HG03378 (cell line): Measurements from ENCODE around the gene ELP4.

Experiments used
- ATAC-seq: cut with Tn5 transposase; IDR thresholded peaks from one replicate; pipeline ENCODE4 v1.9.1; 2021; ENCODE audit warnings: mild to moderate bottlenecking, moderate library complexity; ENCODE audit not compliant: unreplicated experiment

Gene ELP4

DNA sequence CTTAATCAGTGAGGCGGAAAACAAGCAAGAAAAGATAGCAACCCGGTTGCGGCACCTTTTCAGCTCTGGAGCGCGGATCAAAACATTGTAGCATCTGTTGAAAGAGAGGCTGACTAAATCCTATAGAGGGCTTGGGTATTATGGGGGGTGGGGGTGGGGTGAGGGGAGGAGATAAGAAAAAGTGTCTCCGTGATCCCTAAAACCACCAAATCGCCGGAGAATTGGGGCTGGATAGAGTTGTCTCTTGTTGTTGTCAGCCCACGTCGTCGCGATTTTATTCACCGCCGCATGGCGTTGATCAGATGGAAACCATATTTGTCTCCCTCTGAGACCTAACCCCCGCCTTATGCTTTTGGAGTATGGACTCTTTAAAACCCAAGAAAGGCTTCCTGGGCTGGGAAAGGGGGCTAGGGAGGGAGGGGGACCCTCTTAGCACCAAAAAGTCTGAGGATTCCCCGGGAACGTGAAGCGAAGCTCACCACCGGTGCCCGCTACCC lies 288.5 kb downstream of the ELP4 start:
- no peak for ATAC-seq

DNA sequence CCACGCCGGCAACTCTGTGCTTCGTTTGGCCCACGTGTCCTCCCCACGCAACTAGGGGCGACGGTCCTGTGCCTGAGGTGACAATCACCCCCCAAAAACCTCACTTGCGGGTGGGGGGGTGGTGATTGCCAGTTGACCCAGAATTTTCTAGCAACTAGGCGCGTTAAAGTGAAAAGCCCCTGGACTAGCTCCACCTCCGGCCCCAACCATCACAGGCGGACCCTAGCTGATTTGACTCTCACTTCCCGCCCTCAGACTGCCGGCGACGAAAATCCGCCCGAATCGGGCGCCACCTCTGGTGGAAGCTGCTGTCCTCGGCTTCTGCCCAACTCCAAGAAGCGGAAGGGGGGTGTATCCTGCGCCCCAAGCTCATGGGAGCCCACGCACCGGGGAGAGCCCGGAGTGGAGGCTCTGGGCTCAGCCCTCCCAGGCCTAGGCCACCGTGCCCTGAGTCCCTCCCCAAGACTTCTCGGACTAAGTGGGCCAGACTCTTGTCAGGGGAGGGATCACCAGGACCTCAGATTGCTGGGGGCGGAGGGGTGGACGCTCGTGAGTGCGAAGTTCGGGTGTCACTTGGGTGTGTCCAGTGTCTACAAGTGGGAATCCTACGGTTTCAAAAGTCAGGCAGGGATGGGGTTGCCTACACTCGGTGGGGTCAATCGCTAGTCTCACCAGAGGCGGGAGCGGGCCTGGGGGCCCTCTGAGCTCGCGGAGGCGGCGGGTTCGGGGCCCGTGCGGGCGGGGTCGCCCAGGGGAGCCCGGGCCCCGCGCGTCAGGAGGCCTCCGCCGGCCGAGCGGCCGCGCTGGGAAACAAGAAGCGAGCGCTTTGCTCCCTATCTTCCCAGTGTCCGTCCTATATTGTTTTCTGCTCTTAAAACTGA lies 289.2 kb downstream of the ELP4 start:
- ATAC-seq: no peak

DNA sequence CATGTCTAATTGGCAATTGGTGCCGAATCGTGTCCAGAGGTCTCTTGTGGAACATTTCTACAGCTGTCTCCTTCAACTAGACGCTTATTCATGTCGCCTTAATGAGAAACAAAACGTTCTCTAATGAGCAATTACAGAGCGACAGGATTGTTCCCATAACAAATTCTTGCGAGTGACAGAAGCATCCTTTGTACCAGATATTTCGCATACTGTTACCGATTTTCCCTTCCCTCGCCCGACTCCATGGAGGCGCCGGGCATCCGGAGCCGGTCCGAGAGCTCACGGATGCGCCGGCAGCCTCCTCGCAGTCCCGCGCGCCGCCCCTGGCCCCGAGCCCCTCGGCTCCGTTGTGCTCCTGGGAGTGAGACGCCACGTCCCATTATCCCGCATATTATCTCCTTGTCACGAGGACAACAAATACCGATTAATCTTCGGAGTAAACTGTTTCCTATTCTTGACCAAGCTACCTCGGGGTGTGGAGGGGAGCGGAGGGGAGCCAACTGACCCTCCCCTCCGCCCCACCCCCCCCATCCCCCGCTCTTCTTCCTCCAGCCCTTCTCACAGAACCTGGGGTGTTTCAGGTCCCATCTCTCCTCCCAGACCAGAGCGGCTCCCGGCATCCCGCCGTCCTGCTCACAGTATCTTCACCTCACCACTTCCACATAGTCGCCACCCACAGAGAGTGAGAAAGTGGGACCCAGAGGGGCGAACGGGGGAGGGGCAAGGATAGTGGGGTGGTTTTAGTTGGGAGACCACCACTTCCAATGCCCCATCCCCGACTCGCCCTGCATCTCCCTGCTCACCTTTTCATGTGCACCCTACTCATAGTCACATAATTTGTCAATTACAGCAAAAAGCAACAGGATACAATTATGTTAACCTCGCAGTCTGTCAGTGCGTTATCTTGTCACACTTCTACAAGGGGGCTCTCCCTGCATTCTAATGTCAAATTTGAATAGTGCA lies 290.1 kb downstream of the ELP4 start:
- no peak for ATAC-seq

DNA sequence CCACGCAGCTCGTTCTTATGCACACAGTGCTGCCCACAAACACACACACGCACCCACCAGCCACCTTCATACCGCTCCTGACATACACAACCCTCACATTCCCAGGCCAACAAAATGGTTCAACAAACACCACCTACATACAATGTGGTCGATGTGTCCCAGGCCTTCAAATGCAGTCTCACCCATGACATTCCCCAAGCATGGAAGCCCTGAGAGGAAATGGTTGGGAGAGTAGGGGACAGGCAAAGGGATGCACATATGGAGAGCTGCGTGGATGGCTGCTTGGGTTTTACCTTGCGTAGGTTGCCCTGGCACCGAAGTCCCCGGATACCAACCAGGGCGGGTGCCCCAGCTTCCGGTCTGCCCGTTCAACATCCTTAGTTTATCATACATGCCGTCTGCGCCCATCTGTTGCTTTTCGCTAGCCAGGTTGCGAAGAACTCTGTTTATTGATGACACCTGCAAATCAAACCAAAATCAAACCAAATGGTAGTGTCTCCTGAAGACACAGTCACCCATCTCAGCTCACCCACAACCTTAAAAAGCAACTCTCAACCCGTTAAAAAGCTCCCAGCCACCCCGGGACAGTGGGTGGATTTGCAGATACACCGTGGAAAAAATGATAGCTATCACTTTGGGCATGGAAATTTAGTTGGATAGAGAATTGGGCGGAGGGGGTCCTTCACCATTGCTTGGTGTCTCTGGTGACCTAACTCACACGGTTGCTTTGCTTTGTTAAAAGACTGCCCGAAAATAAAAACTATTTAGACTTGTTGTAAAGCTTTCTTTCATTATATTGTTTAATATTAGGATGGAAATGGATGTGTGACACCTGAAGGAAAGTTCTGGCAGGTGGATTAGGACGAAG lies 291.1 kb downstream of the ELP4 start:
- ATAC-seq: no peak

DNA sequence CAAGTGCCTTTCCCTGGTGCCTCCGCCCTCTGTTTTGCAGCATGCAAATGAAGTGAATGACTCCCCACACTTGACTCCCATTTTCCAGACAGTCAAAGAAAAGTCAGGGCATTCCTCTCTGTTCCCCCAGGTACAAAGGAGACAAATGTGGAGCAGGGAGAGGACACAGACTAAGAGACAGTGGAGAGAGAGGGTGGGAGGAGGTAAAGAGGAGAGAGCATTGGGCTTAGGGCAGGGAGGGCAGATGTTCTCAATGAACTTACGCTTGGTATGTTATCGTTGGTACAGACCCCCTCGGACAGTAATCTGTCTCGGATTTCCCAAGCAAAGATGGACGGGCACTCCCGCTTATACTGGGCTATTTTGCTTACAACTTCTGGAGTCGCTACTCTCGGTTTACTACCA lies 291.7 kb downstream of the ELP4 start:
- ATAC-seq: no peak

DNA sequence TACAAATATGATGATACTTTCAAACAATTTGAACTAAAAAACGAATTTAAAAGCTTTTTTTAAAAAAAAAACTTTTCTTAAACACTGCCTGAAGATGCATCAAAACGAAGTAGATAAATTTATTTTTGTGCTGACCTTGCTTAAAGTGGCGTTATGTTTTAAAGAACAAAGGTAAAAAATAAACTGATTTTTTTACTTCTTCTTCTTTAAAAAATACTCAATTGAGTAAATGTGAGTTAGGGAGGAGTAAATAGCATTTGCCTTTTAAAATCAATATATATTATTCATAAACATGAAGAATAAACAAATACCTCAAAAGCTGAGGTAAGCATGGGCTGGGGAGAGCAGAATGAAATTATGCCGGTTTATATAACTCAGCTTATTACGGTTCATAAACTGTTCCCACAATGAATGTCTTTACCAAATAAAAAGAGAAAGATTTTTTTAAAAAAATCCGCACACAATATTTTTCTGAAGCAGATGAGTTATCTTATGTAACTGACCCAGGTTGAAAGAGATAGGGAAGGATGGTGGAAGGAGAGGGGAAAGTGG lies 292.5 kb downstream of the ELP4 start:
- ATAC-seq: no peak

DNA sequence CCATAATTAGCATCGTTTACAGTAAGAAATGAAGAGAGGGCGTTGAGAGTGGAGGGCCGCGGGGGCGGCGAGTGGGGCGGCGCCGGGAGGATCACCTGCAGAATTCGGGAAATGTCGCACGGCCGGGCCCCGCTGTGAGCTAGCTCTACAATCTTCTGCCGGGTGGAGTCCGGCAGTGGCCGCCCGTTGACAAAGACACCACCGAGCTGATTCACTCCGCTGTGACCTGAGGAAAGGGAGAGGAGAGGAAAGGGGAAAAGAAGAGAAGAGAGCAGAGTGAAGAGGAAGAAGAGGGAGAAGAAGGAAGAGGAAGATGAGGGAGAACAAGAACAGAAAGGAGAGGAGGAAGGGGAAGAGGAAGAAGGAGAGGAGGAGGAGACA lies 293.0 kb downstream of the ELP4 start:
- no peak for ATAC-seq

DNA sequence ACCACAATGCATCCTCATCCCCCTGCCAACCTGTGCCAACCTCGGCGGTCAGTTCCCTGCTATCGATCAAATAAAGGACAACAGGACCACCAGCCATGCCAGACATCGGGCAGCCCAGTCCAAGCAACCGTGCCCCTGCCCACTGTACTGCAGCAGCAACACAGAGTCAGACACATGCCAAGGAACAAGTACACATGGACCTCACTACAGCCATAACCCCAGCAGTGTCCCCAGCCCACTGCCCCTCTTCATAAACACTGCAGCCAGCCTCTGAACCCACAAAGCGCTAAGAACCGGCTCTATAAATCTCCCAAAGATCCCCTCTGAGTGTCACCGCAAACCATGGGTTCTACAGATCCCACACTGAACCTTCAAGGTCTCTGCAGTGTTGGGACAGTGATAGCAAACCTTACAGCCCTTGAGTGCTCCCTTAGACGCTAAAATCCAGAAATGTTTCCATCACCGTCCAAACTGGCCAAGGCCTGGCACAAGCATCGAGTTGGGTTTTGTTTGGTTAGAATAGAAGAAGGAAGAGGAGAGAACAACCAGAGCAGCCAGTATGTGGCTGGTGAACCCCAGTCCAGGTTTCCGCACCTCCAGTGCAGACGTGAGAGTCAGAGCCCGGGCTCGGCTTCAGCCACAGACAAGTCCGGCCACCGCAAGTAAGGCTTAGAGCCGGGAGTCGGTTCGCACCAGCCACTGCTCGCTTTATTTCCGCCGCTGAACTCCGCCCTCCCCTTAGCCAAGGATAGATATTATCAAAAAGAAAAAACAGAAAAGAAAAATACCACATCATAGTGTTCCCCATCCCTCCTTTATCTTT lies 293.6 kb downstream of the ELP4 start:
- no peak for ATAC-seq

DNA sequence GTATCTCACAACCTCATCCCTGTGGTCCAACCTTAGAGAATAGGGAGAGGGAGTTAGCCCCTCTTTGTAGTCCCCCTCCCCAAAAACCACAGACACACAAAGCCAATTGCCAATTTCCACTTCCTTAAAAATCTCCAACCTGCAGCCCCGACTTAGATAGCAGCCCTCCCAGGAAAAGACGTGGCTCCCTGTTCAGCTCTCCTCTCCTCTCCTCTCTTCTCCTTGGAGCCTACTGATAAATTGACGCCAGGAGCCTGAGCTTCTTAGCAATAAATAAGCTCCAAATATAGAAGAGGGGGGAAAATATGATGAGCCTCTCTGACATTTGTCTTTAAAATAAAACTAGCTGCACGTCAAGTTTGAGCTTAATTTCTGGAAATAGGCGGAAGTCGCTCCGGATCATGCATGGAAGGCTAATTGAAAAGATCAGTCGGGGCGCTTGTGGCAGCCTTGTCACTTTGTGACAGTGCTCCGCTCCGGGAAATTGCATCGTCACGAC lies 294.3 kb downstream of the ELP4 start:
- no peak for ATAC-seq

DNA sequence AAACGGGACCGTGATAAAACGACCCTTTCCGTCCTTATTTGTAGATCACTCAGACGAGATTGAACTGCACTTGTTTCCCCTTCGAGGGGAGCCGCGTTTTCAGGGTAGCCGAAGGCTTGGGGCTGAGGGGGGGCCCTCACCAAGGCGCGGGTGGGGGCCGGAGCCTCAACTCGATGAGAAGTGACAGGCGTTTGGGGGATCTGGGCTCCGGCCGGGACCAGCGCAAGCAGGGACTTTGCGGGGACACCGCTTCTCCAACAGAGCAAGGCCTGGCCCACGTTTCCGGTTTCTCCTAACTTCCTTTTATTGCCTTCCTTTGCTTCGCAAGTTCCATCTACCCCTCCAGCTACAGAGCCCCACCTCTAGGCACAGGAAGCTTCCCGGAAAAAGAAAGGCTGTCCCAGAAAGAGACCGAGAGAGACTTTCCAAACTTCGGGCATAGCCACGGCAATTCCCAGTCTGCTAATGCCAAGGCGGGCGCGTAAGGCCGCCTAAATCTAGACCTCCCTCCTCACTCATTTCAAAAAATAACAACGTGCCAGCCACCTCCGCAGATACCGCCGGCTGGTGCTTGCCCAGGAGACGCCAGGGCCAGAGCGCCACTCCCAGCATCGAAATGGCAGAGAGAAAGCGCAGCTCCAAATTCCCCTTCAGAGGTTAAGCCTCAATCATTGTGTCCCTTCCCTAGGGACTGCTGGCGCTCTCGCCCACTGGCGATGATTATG lies 294.9 kb downstream of the ELP4 start:
- ATAC-seq: no peak

DNA sequence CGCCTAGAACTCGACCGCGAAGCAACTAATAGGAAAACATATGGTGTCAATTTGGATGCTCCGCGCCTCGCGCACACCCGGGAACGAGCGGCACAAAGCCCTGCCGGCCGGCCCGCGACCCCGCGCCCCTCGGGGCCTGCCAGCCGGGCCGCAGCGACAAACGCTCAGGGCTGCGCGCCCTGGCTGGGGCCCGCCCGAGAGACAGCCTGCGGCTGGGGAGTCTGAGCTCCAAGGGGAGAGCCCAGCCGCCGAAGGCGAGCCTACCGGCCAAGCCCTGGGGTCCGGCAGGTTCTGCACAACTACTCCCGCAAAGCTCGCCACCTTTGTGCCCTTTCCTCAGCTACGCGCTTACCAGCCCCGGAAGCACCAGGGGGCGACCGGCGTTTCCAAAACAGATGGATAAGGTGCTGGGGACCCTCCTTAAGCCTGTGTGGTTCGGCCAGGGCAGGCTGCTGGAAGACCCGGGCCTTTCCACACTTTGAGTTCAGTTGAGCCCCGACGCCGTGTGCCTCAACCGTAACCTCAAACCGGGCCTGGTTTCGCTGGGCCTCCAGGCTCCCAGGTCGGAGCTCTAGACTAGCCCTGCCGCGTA lies 295.6 kb downstream of the ELP4 start:
- ATAC-seq: no peak

DNA sequence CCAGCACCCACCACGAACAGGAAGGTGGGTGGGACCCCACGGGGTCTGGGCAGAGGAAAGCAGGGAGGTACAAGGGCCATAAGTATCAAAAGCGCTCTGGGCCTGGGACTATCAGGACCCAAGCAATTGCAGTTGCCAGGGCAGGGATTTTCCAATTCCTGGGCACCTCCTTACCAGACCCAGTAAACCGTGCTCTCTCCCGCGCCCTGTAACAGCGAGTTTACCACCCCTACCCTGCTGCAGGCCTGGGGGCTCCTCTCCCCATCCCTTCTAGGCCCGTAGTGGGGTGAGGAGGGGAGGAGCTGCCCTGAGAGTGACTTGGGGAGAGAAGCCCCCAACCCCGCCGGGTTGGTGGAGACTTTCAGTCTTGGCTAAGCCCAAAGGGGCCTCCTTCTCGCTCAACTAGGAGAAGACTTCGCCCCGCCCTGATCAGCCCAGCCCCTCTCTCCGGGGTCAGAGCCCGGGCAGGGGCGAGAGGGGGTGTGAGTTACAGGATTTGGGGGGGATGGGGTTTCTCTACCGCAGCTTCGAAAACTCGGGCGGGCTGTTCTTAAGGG lies 296.1 kb downstream of the ELP4 start:
- ATAC-seq: no peak

DNA sequence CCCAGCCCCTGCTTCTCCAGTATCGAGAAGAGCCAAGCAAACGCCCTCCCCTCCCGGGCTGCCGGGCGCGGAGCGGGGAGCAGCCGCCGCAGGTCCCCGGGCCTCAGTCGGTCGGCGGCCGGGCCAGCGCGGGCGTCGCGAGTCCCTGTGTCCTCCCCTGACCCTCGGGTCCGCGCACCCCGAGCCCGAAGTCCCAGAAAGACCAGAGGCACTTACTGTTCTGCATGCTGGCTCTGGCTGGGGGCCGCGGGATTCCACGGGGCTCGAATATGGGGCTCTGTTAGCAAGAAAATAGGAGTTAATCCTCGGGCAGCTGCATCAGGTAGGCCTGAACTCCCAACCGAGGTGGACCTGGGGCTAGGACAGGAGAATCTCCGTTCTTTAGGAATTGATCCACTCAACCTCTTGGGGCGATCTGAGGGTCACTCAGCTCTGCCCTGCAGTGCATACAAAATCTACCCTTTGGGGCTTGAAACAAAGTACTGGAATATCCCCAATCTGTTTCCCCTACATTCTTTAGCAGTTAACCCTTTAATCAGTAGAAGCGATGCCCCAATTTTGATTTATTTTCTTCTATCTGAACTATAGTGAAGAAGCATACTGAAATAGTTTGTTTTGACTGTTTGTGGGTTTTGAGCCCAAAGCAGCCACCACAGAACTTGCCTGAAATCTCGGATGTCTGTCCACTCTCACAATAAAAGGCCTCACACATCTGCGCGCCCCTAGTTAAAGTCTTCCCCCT lies 296.8 kb downstream of the ELP4 start:
- ATAC-seq: no peak

DNA sequence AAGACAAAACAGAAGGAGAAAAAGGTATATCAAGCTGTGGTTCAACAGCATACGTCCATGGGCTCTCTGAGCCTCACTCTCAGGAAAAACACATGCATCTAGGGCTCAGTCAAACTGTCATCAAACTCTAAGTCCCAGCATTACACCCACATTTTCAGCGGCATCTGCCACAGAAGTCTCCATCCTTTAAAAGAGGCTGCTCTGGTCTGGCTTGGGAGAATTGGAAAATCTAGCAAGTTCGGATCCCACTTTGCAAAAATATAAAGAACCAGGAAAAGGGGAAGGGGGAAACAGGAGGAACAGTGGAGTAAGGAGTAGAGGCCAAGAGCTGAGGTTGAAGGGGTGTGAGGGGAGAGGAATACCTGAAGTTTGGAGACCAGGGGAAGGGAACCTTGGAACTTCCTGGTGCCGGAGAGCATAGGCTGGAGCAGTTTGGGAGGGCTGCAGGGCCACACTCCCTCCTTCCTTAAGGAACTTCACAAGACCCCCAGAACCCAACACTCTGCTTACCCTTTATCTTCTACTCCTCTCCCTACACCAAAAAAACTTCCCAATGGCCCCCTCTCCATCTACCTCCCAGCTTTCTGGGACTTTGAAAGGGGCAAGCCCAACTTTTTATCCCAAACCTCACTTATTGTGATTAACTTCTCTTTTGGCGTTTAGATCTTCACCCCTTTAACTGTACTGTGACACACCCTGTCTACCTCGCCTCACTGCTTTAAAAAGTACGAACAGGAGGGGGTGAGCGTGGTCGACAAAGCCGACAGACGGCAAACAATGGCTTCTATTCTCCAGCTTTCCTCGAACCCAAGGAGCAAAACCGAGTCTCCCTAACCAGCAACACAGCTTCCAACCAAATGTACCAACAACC lies 297.6 kb downstream of the ELP4 start:
- no peak for ATAC-seq

DNA sequence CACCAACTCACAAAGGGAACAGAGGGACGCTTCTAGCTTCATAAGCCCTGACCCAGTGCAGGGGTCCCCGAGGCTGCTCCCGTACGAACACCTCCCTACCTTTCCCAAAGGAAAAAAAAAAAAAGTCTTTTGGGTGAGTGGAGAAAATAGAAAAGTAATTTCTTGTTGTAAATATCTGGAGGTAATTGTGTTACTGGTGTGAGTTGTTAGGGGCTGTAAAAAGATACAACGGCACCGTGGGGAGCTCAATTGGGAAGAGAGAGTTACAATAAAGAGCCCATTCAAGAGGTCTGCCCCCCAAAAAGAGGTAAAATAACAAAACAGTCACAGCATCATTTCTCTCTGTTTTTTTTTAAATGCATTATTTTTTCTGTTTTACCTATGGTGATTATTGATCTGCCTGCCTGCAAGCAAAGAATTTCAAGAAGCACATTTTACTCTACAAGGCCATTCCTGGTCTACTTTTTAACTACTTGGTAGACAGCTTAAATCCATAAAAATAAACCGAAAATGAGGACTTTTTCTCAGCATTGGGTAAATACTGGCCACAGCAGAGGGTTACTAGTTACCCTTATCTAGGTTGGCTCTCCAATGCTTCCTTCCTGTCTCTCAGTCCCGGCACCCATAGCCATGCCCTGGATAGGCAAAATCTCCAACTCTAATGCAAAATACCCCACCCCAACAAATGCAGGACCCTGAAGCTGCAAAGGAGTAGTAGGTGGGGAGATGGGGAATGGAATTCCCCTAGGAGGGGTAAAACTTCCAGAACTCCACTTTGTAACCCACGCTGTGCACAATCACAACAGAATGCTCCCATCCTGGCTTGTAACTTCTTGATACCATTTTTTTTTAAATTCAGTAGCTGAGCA lies 298.5 kb downstream of the ELP4 start:
- ATAC-seq: no peak
